GM10847 (cell line): ENCODE results near the gene CEMIP.

Experiments
- POLR2A ChIP-seq: IDR thresholded peaks from 2 replicates; pipeline ENCODE4 v1.6.1; 2011; ENCODE audit not compliant: insufficient read length; ENCODE audit errors: extremely low read depth

Gene CEMIP

GRCh38 chr15:80986487-80986886 is 207.3 kb downstream of the CEMIP start:
- no peak for TF ChIP-seq POLR2A

GRCh38 chr15:80988148-80988796 is 209.1 kb downstream of the CEMIP start:
- TF ChIP-seq POLR2A = no peak

GRCh38 chr15:80989081-80989517 is 209.9 kb downstream of the CEMIP start:
- no peak for TF ChIP-seq POLR2A

- TF ChIP-seq POLR2A = peak; percentile 93
Observed at GRCh38 chr15:80989518-80990478, 210.6 kb downstream of the CEMIP start, which contains the start of gene MESD. MESD (minus strand) TSS chr15:80989819; CDS start chr15:80989791, 28 bp downstream.

GRCh38 chr15:80990955-80991354 is 211.8 kb downstream of the CEMIP start:
- TF ChIP-seq POLR2A = no peak

GRCh38 chr15:80991421-80991820 is 212.3 kb downstream of the CEMIP start:
- TF ChIP-seq POLR2A = no peak

DNA sequence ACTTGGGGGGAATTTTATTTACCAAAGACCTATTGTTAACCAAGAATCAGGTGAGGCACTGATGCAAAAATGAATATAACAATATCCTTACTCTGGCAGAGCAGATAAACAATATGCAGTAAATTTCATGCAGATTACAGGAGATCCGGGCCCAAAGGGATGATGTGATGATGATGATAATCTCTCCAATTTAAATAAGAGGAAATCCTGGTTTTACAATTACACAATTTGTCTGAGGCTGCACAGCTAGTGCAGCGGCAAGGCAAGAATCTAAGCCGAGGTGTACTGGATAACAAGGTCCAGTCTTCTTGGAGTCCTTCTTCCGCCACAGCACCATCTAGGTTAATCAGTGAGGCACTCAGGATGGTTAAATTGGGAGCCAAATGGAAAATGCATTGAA is 212.8 kb downstream of the CEMIP start:
- no peak for TF ChIP-seq POLR2A

DNA sequence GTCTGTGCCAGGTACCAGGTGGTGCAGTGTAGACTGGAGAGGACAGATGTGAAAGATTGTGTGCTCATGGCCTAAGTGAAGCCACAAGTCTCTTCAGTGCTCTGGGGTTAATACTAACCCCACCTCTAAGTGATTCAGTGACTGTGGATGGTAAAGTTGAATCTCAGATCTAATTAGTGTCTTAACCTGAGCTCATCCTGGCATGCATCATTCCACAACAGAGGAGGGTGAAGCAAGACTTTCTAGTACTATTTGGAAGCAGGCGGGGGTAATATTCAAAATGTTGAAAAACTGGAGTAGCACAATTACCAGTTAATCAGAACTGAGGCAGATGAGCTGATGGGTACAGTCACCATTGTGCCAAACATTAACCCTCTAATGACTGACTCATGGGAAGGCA is 213.3 kb downstream of the CEMIP start:
- TF ChIP-seq POLR2A = no peak

GRCh38 chr15:80996247-80996646 is 217.1 kb downstream of the CEMIP start:
- no peak for TF ChIP-seq POLR2A

DNA sequence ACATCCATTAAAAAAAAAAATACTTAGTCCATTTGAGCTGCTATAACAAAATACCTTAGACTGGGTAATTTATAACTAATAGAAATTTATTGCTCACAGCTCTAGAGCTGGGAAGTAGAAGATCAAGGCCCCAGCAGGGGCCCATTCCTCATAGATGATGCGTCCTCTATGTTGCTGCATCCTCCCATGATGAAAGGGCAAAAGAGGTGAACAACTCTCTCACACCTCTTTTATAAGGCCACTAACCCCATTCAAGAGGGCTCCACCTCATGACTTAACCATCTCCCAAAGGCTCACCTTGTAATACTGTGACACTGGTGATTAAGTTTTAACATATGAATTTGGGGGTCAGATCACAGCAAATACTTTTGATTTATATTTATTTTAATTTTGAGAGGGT is 218.5 kb downstream of the CEMIP start:
- no peak for TF ChIP-seq POLR2A

- no peak for TF ChIP-seq POLR2A
Observed at GRCh38 chr15:80998251-80998650, 219.1 kb downstream of the CEMIP start.

- no peak for TF ChIP-seq POLR2A
Observed at GRCh38 chr15:80999623-81000036, 220.5 kb downstream of the CEMIP start.

GRCh38 chr15:81000144-81000623 is 221.0 kb downstream of the CEMIP start:
- no peak for TF ChIP-seq POLR2A

GRCh38 chr15:81000624-81001151 is 221.5 kb downstream of the CEMIP start, which contains the start of gene TLNRD1:
TLNRD1 (plus strand) TSS chr15:81000923; CDS start chr15:81002272, 1,349 bp downstream.
- peak; percentile 94 for TF ChIP-seq POLR2A
